Measurements from ENCODE around the gene SLC16A10.

- TF ChIP-seq, protein P1, sequence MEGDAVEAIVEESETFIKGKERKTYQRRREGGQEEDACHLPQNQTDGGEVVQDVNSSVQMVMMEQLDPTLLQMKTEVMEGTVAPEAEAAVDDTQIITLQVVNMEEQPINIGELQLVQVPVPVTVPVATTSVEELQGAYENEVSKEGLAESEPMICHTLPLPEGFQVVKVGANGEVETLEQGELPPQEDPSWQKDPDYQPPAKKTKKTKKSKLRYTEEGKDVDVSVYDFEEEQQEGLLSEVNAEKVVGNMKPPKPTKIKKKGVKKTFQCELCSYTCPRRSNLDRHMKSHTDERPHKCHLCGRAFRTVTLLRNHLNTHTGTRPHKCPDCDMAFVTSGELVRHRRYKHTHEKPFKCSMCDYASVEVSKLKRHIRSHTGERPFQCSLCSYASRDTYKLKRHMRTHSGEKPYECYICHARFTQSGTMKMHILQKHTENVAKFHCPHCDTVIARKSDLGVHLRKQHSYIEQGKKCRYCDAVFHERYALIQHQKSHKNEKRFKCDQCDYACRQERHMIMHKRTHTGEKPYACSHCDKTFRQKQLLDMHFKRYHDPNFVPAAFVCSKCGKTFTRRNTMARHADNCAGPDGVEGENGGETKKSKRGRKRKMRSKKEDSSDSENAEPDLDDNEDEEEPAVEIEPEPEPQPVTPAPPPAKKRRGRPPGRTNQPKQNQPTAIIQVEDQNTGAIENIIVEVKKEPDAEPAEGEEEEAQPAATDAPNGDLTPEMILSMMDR (IDR thresholded peaks at IDR 0.05; ENCODE audit: extremely low read depth in 1 of 2, insufficient read depth in 1 of 2, low read depth in 1 of 2, low read length in 2 of 2) = no peak
- no peak for TF ChIP-seq JUN (IDR thresholded peaks at IDR 0.05; ENCODE audit: borderline replicate concordance, insufficient read depth, insufficient read length, low read depth)
- no peak for TF ChIP-seq POLR2A (IDR thresholded peaks at IDR 0.05; ENCODE audit: low read depth, low read length)
- TF ChIP-seq EZH2 (IDR thresholded peaks at IDR 0.05; ENCODE audit: borderline replicate concordance, low read depth, low read length, severe bottlenecking) = no peak
- no peak for TF ChIP-seq POLR2AphosphoS5 (IDR thresholded peaks at IDR 0.05; ENCODE audit: insufficient read depth, low read depth, low read length)
- TF ChIP-seq MYC (IDR thresholded peaks at IDR 0.05; ENCODE audit: low read depth, low read length) = no peak
- no peak for TF ChIP-seq FOS (IDR thresholded peaks at IDR 0.05; ENCODE audit: borderline replicate concordance, insufficient read depth, low read length)
Measured at GRCh38 chr6:111192911-111193555, 105.7 kb downstream of the SLC16A10 start.

All from endothelial cell of umbilical vein (primary cell).